Spleen (tissue), 7 donors: ENCODE results near the gene ST7.

Experiments
- POLR2AphosphoS5 ChIP-seq, 3 donors: sonication (generic); formaldehyde crosslinking; IDR thresholded peaks; one replicate each; pipeline ENCODE4 v1.5.1; 2017; ENCODE audit warnings: antibody characterized with exemption in 3 of 3
- TF ChIP-seq, protein P1 (sequence below), 11 experiments: fragments of 200-600 bp in 7 of 11; fragments of 450-650 bp in 4 of 11; sonication (generic) in 4 of 11; IDR thresholded peaks in 8 of 11; conservative IDR thresholded peaks in 3 of 11; 1 replicate in 7 of 11; 2 replicates in 4 of 11; pipeline versions ENCODE4 v1.4.0 to v1.8.0; 2016 to 2021; ENCODE audit warnings: antibody characterized with exemption in 11 of 11, inconsistent platforms in 4 of 11, mild to moderate bottlenecking in 1 of 11
- donor health status: DM: no; HTN: no; CAD: no; lungs with moderate emphysema.
- donor health status: DM: no; HTN: no; CAD: no.
- donor health status: DM: no; HTN: no; CAD: no.

DNA sequence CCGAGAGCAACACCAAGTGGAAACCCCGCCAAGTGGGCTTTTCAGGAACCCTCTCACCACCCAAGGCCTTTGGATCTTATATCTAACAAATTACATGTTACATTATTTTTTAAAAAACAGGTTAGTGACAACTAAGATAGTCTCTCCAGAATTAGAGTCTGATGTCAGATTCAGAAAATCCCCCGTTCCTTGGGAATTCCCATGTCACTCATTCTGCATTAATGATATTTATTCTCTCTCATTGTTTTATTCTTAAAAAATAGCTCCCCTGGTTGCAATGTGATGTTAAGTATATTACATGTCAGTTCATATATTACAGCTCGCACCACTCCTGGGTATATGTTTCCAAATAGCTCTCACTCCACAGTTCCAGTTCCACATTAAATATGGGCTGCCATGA is 287.8 kb downstream of the ST7 start:
- TF ChIP-seq, protein P1, sequence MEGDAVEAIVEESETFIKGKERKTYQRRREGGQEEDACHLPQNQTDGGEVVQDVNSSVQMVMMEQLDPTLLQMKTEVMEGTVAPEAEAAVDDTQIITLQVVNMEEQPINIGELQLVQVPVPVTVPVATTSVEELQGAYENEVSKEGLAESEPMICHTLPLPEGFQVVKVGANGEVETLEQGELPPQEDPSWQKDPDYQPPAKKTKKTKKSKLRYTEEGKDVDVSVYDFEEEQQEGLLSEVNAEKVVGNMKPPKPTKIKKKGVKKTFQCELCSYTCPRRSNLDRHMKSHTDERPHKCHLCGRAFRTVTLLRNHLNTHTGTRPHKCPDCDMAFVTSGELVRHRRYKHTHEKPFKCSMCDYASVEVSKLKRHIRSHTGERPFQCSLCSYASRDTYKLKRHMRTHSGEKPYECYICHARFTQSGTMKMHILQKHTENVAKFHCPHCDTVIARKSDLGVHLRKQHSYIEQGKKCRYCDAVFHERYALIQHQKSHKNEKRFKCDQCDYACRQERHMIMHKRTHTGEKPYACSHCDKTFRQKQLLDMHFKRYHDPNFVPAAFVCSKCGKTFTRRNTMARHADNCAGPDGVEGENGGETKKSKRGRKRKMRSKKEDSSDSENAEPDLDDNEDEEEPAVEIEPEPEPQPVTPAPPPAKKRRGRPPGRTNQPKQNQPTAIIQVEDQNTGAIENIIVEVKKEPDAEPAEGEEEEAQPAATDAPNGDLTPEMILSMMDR (IDR thresholded peaks at IDR 0.05 in 8 of 11, conservative IDR thresholded peaks at IDR 0.05 in 3 of 11) = no peak
- TF ChIP-seq POLR2AphosphoS5 (IDR thresholded peaks at IDR 0.05) = no peak
